ENCODE results near the gene PBX1. TPM values are rescaled to one million over a fixed set of nuclear protein-coding genes. Genes with fewer than 3 reads are reported as not detected.

PBX1 gene
- total and polyA plus RNA-seq, 2 experiments from 2014 or later = 40.0 to 104 TPM

DNA sequence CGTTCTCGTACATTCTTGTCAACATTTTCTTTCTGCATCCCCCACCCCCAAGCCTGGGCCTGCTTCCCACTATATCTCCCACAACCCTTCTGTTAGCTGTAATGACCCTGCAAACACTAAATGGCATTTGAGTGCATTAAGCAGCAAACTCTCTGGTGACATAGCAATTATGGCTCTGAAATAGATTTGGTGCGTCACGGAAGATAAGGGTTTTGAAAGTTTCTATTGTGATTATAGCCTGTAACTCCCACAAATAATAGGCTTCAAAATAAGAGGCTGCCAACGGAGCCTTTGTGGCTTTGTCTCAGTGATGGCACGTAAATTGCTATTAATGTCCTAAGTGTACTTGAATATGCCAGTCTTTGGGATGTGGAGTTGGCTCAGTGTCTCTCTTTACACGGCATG, 277.6 kb downstream of the PBX1 start:
- H3K27me3 ChIP-seq (ENCODE audit: insufficient read depth) = no peaks in the 10 kb centered on the region
- H3K9me3 Mint-ChIP-seq = no peaks in the 10 kb centered on the region
- H3K4me3 ChIP-seq = no peak overlapping the region
- ATAC-seq (no peak), DNase-seq (ENCODE audit: low spot score) (no peak)
- H3K36me3 Mint-ChIP-seq (ENCODE audit: low read depth) = peaks cover 14% of the 10 kb centered on the region; the same call in 2 of the 3 replicates
- no peak for TF ChIP-seq EZH2phosphoT487 (IDR thresholded peaks at IDR 0.05; ENCODE audit: unreplicated experiment)
- TF ChIP-seq, protein P1, sequence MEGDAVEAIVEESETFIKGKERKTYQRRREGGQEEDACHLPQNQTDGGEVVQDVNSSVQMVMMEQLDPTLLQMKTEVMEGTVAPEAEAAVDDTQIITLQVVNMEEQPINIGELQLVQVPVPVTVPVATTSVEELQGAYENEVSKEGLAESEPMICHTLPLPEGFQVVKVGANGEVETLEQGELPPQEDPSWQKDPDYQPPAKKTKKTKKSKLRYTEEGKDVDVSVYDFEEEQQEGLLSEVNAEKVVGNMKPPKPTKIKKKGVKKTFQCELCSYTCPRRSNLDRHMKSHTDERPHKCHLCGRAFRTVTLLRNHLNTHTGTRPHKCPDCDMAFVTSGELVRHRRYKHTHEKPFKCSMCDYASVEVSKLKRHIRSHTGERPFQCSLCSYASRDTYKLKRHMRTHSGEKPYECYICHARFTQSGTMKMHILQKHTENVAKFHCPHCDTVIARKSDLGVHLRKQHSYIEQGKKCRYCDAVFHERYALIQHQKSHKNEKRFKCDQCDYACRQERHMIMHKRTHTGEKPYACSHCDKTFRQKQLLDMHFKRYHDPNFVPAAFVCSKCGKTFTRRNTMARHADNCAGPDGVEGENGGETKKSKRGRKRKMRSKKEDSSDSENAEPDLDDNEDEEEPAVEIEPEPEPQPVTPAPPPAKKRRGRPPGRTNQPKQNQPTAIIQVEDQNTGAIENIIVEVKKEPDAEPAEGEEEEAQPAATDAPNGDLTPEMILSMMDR (conservative IDR thresholded peaks at IDR 0.05; ENCODE audit: low read depth in 2 of 2) = no peak
- no peak for TF ChIP-seq STAT1 (IDR thresholded peaks at IDR 0.05; ENCODE audit: unreplicated experiment)
- H4K20me1 ChIP-seq (replicated peaks; ENCODE audit: insufficient read depth) = no peaks in the 10 kb centered on the region
- peaks cover 14% of the 10 kb centered on the region for H3K4me1 ChIP-seq (ENCODE audit: insufficient read depth)
- H3K27ac ChIP-seq (ENCODE audit: low read depth) = no peak overlapping the region
- no peak overlapping the region for H2AFZ ChIP-seq
- peaks cover 12% of the 10 kb centered on the region for H3K4me1 Mint-ChIP-seq
- no peaks in the 10 kb centered on the region for H3F3A ChIP-seq (replicated peaks; ENCODE audit: low read depth)
- H3K4me2 ChIP-seq = no peak overlapping the region
- no peak overlapping the region for H3K4me3 Mint-ChIP-seq
- 0 out of 2 replicates have a peak, but pooled peaks cover 3% of the 10 kb centered on the region for H3K36me3 ChIP-seq (ENCODE audit: insufficient read depth)
- 0 out of 2 replicates have a peak, but pooled peaks cover 5% of the 10 kb centered on the region for H3K79me2 ChIP-seq (replicated peaks; ENCODE audit: insufficient read depth)
- H3K27ac Mint-ChIP-seq = no peak overlapping the region
- H3K9me2 ChIP-seq (ENCODE audit: insufficient read depth) = no peaks in the 10 kb centered on the region
- no peaks in the 10 kb centered on the region for H3K27me3 Mint-ChIP-seq (ENCODE audit: insufficient read depth, low read depth, poor library complexity)

DNA sequence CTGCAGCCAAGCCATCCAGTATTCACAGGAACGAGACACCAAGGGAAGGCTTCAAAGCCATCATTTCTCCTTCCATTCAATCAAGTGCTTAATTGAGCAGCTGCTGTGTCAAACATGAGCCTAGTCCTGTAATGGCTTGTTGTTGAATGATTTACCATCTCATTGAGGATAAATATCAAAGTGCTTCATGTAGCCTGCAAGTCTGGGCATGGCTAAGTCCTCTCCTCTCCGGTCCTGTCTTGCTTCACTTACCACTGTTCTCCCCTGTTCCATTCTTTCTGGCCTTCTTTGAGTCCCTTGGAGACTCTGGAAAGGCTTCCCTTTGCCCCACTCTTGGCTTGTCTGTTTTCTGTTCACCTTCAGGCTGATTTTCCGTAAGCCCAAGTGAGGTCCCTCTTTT, 279.8 kb downstream of the PBX1 start:
- H3K4me1 Mint-ChIP-seq = peaks cover 28% of the 10 kb centered on the region
- Histone ChIP-seq H3K4me2 (no peak overlapping the region), H3K27me3 (ENCODE audit: insufficient read depth) (no peaks in the 10 kb centered on the region), H3K4me3 (no peak overlapping the region), H3K9me2 (ENCODE audit: insufficient read depth) (no peaks in the 10 kb centered on the region), H3K27ac (ENCODE audit: low read depth) (no peak overlapping the region), H2AFZ (no peak overlapping the region), H3K79me2 (replicated peaks; ENCODE audit: insufficient read depth) (peaks cover 5% of the 10 kb centered on the region; the same call in 1 of the 2 replicates), H3F3A (replicated peaks; ENCODE audit: low read depth) (no peaks in the 10 kb centered on the region), H3K4me1 (ENCODE audit: insufficient read depth) (peaks cover 30% of the 10 kb centered on the region), H4K20me1 (replicated peaks; ENCODE audit: insufficient read depth) (no peaks in the 10 kb centered on the region), H3K36me3 (ENCODE audit: insufficient read depth) (0 out of 2 replicates have a peak, but pooled peaks cover 3% of the 10 kb centered on the region)
- no peak overlapping the region for H3K4me3 Mint-ChIP-seq
- no peaks in the 10 kb centered on the region for H3K9me3 Mint-ChIP-seq
- DNase-seq (ENCODE audit: low spot score) (no peak), ATAC-seq (no peak)
- H3K36me3 Mint-ChIP-seq (ENCODE audit: low read depth) = peaks cover 14% of the 10 kb centered on the region; the same call in 2 of the 3 replicates
- H3K27ac Mint-ChIP-seq = no peak overlapping the region
- no peaks in the 10 kb centered on the region for H3K27me3 Mint-ChIP-seq (ENCODE audit: insufficient read depth, low read depth, poor library complexity)
- TF ChIP-seq POLR2AphosphoS5 (IDR thresholded peaks at IDR 0.05; ENCODE audit: low read depth) (no peak), STAT1 (IDR thresholded peaks at IDR 0.05; ENCODE audit: unreplicated experiment) (no peak), ZNF114 (CRISPR knock-in tag; IDR thresholded peaks at IDR 0.05) (no peak), ZNF331 (CRISPR knock-in tag; IDR thresholded peaks at IDR 0.05; ENCODE audit: low read depth) (no peak), NANOG (IDR thresholded peaks at IDR 0.05; ENCODE audit: borderline replicate concordance) (no peak), CREB1 (CRISPR knock-in tag; IDR thresholded peaks at IDR 0.05; ENCODE audit: low read depth) (no peak), EZH2 (IDR thresholded peaks at IDR 0.05; ENCODE audit: low read depth, unreplicated experiment) (no peak)
- TF ChIP-seq, protein P1 (conservative IDR thresholded peaks at IDR 0.05; ENCODE audit: low read depth in 2 of 2) = no peak
- TF ChIP-seq, protein P2, sequence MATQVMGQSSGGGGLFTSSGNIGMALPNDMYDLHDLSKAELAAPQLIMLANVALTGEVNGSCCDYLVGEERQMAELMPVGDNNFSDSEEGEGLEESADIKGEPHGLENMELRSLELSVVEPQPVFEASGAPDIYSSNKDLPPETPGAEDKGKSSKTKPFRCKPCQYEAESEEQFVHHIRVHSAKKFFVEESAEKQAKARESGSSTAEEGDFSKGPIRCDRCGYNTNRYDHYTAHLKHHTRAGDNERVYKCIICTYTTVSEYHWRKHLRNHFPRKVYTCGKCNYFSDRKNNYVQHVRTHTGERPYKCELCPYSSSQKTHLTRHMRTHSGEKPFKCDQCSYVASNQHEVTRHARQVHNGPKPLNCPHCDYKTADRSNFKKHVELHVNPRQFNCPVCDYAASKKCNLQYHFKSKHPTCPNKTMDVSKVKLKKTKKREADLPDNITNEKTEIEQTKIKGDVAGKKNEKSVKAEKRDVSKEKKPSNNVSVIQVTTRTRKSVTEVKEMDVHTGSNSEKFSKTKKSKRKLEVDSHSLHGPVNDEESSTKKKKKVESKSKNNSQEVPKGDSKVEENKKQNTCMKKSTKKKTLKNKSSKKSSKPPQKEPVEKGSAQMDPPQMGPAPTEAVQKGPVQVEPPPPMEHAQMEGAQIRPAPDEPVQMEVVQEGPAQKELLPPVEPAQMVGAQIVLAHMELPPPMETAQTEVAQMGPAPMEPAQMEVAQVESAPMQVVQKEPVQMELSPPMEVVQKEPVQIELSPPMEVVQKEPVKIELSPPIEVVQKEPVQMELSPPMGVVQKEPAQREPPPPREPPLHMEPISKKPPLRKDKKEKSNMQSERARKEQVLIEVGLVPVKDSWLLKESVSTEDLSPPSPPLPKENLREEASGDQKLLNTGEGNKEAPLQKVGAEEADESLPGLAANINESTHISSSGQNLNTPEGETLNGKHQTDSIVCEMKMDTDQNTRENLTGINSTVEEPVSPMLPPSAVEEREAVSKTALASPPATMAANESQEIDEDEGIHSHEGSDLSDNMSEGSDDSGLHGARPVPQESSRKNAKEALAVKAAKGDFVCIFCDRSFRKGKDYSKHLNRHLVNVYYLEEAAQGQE (IDR thresholded peaks at IDR 0.05; ENCODE audit: unreplicated experiment) = no peak

All from GM23338 (cell line).